ENCODE data around the gene LRRC1.
"Not testable (repeated sequence)": the region's sequence is repeated elsewhere in the genome, so short reads cannot be mapped to it uniquely, and the experiment has no call there.

The LRRC1 gene

GRCh38 chr6:53796451-53796780, 1.6 kb downstream of the LRRC1 start:
- Mint-ChIP-seq H3K9me3 (no peaks in the 10 kb centered on the region), H3K36me3 (ENCODE audit: low read depth) (peaks cover 6% of the 10 kb centered on the region), H3K27ac (no peak overlapping the region), H3K4me1 (ENCODE audit: low read depth) (peaks cover 29% of the 10 kb centered on the region), H3K27me3 (ENCODE audit: low read depth) (peaks cover 53% of the 10 kb centered on the region), H3K4me3 (peak overlapping the region; percentile 98)
- DNase-seq (ENCODE audit: low spot score) = no peak

- DNase-seq (ENCODE audit: low spot score) = no peak
- H3K4me1 Mint-ChIP-seq (ENCODE audit: low read depth) = peaks cover 29% of the 10 kb centered on the region
- peaks cover 50% of the 10 kb centered on the region for H3K27me3 Mint-ChIP-seq (ENCODE audit: low read depth)
- H3K9me3 Mint-ChIP-seq = no peaks in the 10 kb centered on the region
- no peak overlapping the region for H3K27ac Mint-ChIP-seq
- H3K36me3 Mint-ChIP-seq (ENCODE audit: low read depth) = peaks cover 6% of the 10 kb centered on the region
- H3K4me3 Mint-ChIP-seq = peak overlapping the region; percentile 98
These were observed 2.0 kb downstream of the LRRC1 start for GRCh38 chr6:53796791-53797190.

GRCh38 chr6:53797304-53797703, 2.5 kb downstream of the LRRC1 start:
- no peak for DNase-seq (ENCODE audit: low spot score)
- Mint-ChIP-seq H3K4me1 (ENCODE audit: low read depth) (peaks cover 29% of the 10 kb centered on the region), H3K36me3 (ENCODE audit: low read depth) (peaks cover 6% of the 10 kb centered on the region), H3K4me3 (peak overlapping the region; percentile 3), H3K27me3 (ENCODE audit: low read depth) (peaks cover 47% of the 10 kb centered on the region), H3K27ac (no peak overlapping the region), H3K9me3 (no peaks in the 10 kb centered on the region)

- no peak overlapping the region for H3K27ac Mint-ChIP-seq
These were observed 4.5 kb downstream of the LRRC1 start for GRCh38 chr6:53799340-53799739.

GRCh38 chr6:53801022-53801421, 6.2 kb downstream of the LRRC1 start:
- H3K27ac Mint-ChIP-seq = no peak overlapping the region
- H3K9me3 Mint-ChIP-seq = no peaks in the 10 kb centered on the region
- DNase-seq (ENCODE audit: low spot score) = no peak
- peaks cover 26% of the 10 kb centered on the region for H3K27me3 Mint-ChIP-seq (ENCODE audit: low read depth)
- peaks cover 3% of the 10 kb centered on the region for H3K36me3 Mint-ChIP-seq (ENCODE audit: low read depth)
- peaks cover 15% of the 10 kb centered on the region for H3K4me1 Mint-ChIP-seq (ENCODE audit: low read depth)
- H3K4me3 Mint-ChIP-seq = no peak overlapping the region

More at GRCh38 chr6:53799340-53799739, 4.5 kb downstream of the LRRC1 start:
- H3K27me3 Mint-ChIP-seq (ENCODE audit: low read depth) = peaks cover 33% of the 10 kb centered on the region
- H3K9me3 Mint-ChIP-seq = no peaks in the 10 kb centered on the region
- no peak for DNase-seq (ENCODE audit: low spot score)
- H3K4me3 Mint-ChIP-seq = no peak overlapping the region
- H3K4me1 Mint-ChIP-seq (ENCODE audit: low read depth) = peaks cover 17% of the 10 kb centered on the region
- H3K36me3 Mint-ChIP-seq (ENCODE audit: low read depth) = peaks cover 6% of the 10 kb centered on the region

- H3K27ac Mint-ChIP-seq = no peak overlapping the region
- no peak overlapping the region for H3K4me3 Mint-ChIP-seq
- DNase-seq (ENCODE audit: low spot score) = no peak
- H3K27me3 Mint-ChIP-seq (ENCODE audit: low read depth) = peaks cover 12% of the 10 kb centered on the region
- H3K4me1 Mint-ChIP-seq (ENCODE audit: low read depth) = peaks cover 6% of the 10 kb centered on the region
- no peaks in the 10 kb centered on the region for H3K9me3 Mint-ChIP-seq
- no peaks in the 10 kb centered on the region for H3K36me3 Mint-ChIP-seq (ENCODE audit: low read depth)
These were observed 7.8 kb downstream of the LRRC1 start for GRCh38 chr6:53802582-53802981.

GRCh38 chr6:53803081-53803860, 8.5 kb downstream of the LRRC1 start:
- peaks cover 6% of the 10 kb centered on the region for H3K4me1 Mint-ChIP-seq (ENCODE audit: low read depth)
- no peaks in the 10 kb centered on the region for H3K36me3 Mint-ChIP-seq (ENCODE audit: low read depth)
- no peaks in the 10 kb centered on the region for H3K9me3 Mint-ChIP-seq
- DNase-seq (ENCODE audit: low spot score) = no peak
- peaks cover 6% of the 10 kb centered on the region for H3K27me3 Mint-ChIP-seq (ENCODE audit: low read depth)
- H3K4me3 Mint-ChIP-seq = no peak overlapping the region
- no peak overlapping the region for H3K27ac Mint-ChIP-seq

GRCh38 chr6:53805016-53805415, 10.2 kb downstream of the LRRC1 start:
- H3K9me3 Mint-ChIP-seq = no peaks in the 10 kb centered on the region
- DNase-seq (ENCODE audit: low spot score) = no peak
- no peaks in the 10 kb centered on the region for H3K36me3 Mint-ChIP-seq (ENCODE audit: low read depth)
- H3K27ac Mint-ChIP-seq = no peak overlapping the region
- no peak overlapping the region for H3K4me3 Mint-ChIP-seq
- peaks cover 5% of the 10 kb centered on the region for H3K4me1 Mint-ChIP-seq (ENCODE audit: low read depth)
- peaks cover 2% of the 10 kb centered on the region for H3K27me3 Mint-ChIP-seq (ENCODE audit: low read depth)

- DNase-seq (ENCODE audit: low spot score) = no peak
- peaks cover 5% of the 10 kb centered on the region for H3K4me1 Mint-ChIP-seq (ENCODE audit: low read depth)
- peaks cover 2% of the 10 kb centered on the region for H3K27me3 Mint-ChIP-seq (ENCODE audit: low read depth)
- no peak overlapping the region for H3K27ac Mint-ChIP-seq
- no peak overlapping the region for H3K4me3 Mint-ChIP-seq
- no peaks in the 10 kb centered on the region for H3K36me3 Mint-ChIP-seq (ENCODE audit: low read depth)
- no peaks in the 10 kb centered on the region for H3K9me3 Mint-ChIP-seq
These were observed 10.9 kb downstream of the LRRC1 start for GRCh38 chr6:53805725-53806124.

GRCh38 chr6:53807606-53808005, 12.8 kb downstream of the LRRC1 start:
- H3K36me3 Mint-ChIP-seq (ENCODE audit: low read depth); H3K27ac Mint-ChIP-seq; H3K27me3 Mint-ChIP-seq (ENCODE audit: low read depth); H3K4me3 Mint-ChIP-seq; DNase-seq (ENCODE audit: low spot score); H3K9me3 Mint-ChIP-seq; H3K4me1 Mint-ChIP-seq (ENCODE audit: low read depth): not testable (repeated sequence)

GRCh38 chr6:53808302-53808881, 13.6 kb downstream of the LRRC1 start:
- Mint-ChIP-seq H3K27ac (no peak overlapping the region), H3K27me3 (ENCODE audit: low read depth) (peaks cover under 1% of the 10 kb centered on the region), H3K4me3 (no peak overlapping the region), H3K36me3 (ENCODE audit: low read depth) (no peaks in the 10 kb centered on the region), H3K4me1 (ENCODE audit: low read depth) (peaks cover 5% of the 10 kb centered on the region), H3K9me3 (no peaks in the 10 kb centered on the region)
- DNase-seq (ENCODE audit: low spot score) = no peak

GRCh38 chr6:53809691-53810090, 14.9 kb downstream of the LRRC1 start:
- no peaks in the 10 kb centered on the region for H3K9me3 Mint-ChIP-seq
- no peak overlapping the region for H3K4me3 Mint-ChIP-seq
- H3K36me3 Mint-ChIP-seq (ENCODE audit: low read depth) = no peaks in the 10 kb centered on the region
- no peaks in the 10 kb centered on the region for H3K27me3 Mint-ChIP-seq (ENCODE audit: low read depth)
- DNase-seq (ENCODE audit: low spot score) = no peak
- H3K4me1 Mint-ChIP-seq (ENCODE audit: low read depth) = peaks cover 5% of the 10 kb centered on the region
- H3K27ac Mint-ChIP-seq = no peak overlapping the region

GRCh38 chr6:53811082-53811481, 16.3 kb downstream of the LRRC1 start:
- Mint-ChIP-seq H3K36me3 (ENCODE audit: low read depth) (no peaks in the 10 kb centered on the region), H3K4me3 (no peak overlapping the region), H3K4me1 (ENCODE audit: low read depth) (peaks cover under 1% of the 10 kb centered on the region), H3K27ac (no peak overlapping the region), H3K9me3 (no peaks in the 10 kb centered on the region), H3K27me3 (ENCODE audit: low read depth) (no peaks in the 10 kb centered on the region)
- DNase-seq (ENCODE audit: low spot score) = no peak

GRCh38 chr6:53811746-53812145, 16.9 kb downstream of the LRRC1 start:
- H3K36me3 Mint-ChIP-seq (ENCODE audit: low read depth) = no peaks in the 10 kb centered on the region
- no peaks in the 10 kb centered on the region for H3K4me1 Mint-ChIP-seq (ENCODE audit: low read depth)
- no peaks in the 10 kb centered on the region for H3K9me3 Mint-ChIP-seq
- H3K27me3 Mint-ChIP-seq (ENCODE audit: low read depth) = no peaks in the 10 kb centered on the region
- no peak overlapping the region for H3K27ac Mint-ChIP-seq
- no peak for DNase-seq (ENCODE audit: low spot score)
- no peak overlapping the region for H3K4me3 Mint-ChIP-seq

GRCh38 chr6:53813096-53813495, 18.3 kb downstream of the LRRC1 start:
- Mint-ChIP-seq H3K27me3 (ENCODE audit: low read depth) (no peaks in the 10 kb centered on the region), H3K36me3 (ENCODE audit: low read depth) (no peaks in the 10 kb centered on the region), H3K4me3 (no peak overlapping the region), H3K27ac (no peak overlapping the region), H3K9me3 (no peaks in the 10 kb centered on the region), H3K4me1 (ENCODE audit: low read depth) (no peaks in the 10 kb centered on the region)
- no peak for DNase-seq (ENCODE audit: low spot score)

Measured in T-helper 2 cell treated with Interferon-gamma antibody and Interleukin-4, amounts not matched to agents 5 μg/mL and 100 μg/mL, for 36 hours (primary cell).